A549 (cell line): ENCODE results near the gene NEK7.

Experiments
- CHD4 ChIP-seq: fragments of 200-600 bp; sonication (generic); IDR thresholded peaks from 2 replicates; pipeline ENCODE4 v1.6.1; 2016; ENCODE audit warnings: antibody characterized with exemption, mild to moderate bottlenecking, borderline replicate concordance
- HDAC2 ChIP-seq: fragments of 200-600 bp; sonication (generic); IDR thresholded peaks from 2 replicates; pipeline ENCODE4 v1.6.1; 2016
- KDM1A ChIP-seq: fragments of 200-600 bp; sonication (generic); IDR thresholded peaks from 2 replicates; pipeline ENCODE4 v1.6.1; 2016; ENCODE audit warnings: low read depth, mild to moderate bottlenecking
- RNF2 ChIP-seq: fragments of 200-600 bp; sonication (generic); IDR thresholded peaks from 2 replicates; pipeline ENCODE4 v1.6.1; 2016; ENCODE audit warnings: low read depth, mild to moderate bottlenecking, antibody characterized with exemption, moderate library complexity, borderline replicate concordance
- TF ChIP-seq, protein P1 (sequence below): fragments of >200 bp; sonication (Bioruptor Twin); formaldehyde crosslinking; IDR thresholded peaks from 3 replicates; pipeline ENCODE4 v1.5.1; 2016

DNA sequence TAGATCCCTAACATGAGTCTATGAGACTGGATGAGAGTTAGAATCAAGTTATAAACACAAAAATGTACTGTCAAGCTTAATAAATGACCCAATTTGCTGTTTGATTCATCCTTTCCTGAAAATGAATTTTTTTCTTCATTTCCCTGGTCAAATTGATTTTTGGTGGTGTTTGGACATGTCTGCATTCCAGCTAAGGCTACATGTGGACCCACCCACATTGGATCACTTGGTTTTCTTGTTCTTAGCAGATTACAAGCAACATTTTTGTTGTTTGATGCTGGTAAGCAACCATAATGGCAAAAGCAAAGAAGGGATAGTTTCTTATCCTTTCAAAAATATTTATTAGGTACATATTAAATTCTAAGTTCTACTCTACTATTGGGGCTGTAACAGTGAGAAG is 181.1 kb downstream of the NEK7 start:
- TF ChIP-seq CHD4 (no peak), KDM1A (no peak), RNF2 (no peak), HDAC2 (no peak)
- TF ChIP-seq, protein P1, sequence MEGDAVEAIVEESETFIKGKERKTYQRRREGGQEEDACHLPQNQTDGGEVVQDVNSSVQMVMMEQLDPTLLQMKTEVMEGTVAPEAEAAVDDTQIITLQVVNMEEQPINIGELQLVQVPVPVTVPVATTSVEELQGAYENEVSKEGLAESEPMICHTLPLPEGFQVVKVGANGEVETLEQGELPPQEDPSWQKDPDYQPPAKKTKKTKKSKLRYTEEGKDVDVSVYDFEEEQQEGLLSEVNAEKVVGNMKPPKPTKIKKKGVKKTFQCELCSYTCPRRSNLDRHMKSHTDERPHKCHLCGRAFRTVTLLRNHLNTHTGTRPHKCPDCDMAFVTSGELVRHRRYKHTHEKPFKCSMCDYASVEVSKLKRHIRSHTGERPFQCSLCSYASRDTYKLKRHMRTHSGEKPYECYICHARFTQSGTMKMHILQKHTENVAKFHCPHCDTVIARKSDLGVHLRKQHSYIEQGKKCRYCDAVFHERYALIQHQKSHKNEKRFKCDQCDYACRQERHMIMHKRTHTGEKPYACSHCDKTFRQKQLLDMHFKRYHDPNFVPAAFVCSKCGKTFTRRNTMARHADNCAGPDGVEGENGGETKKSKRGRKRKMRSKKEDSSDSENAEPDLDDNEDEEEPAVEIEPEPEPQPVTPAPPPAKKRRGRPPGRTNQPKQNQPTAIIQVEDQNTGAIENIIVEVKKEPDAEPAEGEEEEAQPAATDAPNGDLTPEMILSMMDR, result no peak
